ENCODE measurements around the gene APLP2.
"Not testable (repeated sequence)": the region's sequence is repeated elsewhere in the genome, so short reads cannot be mapped to it uniquely, and the experiment has no call there.

The APLP2 gene

DNA sequence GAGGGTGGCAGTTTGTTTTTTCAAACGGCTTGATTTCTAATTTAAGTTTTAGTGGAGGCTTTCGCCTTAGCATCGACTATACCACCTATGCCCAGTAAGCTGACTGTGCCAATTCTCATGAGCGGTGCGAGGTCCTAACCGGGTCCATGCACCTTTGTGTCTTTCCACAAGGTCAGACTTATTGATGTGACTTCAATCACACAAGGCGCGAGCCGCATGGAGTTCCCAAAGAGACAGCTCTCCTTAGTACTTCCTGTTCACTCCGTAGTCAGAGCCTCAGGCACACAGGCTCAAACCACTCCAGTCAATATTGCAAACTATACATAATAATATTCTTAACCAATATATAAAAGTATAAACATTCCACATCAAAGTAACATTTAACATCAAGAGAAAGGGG, 108.1 kb downstream of the APLP2 start:
- DNase-seq, result no peak

GRCh38 chr11:130178441-130179339, 109.0 kb downstream of the APLP2 start:
- no peak for DNase-seq

DNA sequence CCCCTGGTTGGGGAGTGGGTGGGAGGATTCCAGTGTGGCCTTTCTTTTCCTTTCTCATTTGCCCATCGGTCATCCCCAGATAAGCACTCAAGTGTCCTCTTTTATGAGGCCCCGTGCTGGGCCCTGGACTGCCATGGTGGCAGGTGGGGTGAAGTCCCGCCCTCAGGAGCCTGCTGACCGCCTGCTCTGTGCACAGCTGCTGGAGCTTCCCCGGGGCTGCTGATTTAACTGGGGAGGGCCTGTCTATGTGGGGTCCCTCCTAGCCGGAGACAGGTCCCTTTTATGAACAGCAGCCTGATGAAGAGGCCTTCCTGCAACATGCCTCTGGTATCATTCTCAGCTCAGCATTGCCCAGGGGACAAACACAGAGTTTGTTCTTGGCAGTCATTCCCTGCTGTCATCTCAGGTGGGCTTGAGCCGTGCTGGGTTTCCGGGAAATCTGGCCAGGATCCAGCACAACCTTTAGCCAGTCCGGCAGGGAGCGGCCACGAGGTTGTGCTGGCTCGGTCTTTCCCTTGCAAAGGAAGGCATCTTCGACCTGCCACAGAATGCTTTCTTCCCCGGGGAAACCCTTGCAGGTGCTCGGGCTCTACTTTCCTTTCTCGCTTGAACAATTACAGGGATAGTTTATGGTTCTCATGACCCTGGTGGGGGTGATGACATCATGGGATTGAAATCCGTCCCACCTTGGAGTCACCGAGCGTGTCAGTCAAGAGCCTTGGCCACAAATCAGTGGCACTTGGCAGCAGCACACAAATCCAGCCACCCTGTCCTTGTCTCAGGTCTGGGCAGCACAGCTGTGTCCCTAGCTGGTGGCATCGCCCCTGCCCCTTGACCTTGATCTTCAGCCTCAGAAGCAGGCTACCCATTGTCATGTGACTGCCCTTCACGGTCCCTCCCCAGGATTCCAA, 110.0 kb downstream of the APLP2 start:
- DNase-seq, result no peak

DNA sequence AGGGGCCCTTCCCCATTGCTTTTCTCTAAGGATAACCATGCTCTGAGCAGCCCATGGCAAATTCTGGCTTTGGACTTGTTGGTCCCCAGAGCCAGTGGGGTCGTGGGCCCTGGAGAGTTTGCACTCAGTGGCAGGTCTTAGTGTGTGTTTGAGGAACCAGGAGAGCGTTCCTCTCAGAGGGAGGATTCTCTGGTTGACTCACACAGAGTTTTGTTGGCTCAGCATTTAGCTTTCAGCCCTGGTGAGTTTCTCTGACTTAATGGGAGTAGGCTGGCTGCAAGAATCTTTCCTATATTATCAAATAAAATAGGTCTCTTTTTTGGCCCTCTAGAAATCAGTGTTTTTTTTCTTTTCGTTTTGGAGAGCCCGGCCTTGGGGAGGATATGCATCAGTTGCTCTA, 110.8 kb downstream of the APLP2 start:
- DNase-seq, result no peak

- no peak for DNase-seq
Observed at GRCh38 chr11:130180896-130181294, 111.2 kb downstream of the APLP2 start.

DNA sequence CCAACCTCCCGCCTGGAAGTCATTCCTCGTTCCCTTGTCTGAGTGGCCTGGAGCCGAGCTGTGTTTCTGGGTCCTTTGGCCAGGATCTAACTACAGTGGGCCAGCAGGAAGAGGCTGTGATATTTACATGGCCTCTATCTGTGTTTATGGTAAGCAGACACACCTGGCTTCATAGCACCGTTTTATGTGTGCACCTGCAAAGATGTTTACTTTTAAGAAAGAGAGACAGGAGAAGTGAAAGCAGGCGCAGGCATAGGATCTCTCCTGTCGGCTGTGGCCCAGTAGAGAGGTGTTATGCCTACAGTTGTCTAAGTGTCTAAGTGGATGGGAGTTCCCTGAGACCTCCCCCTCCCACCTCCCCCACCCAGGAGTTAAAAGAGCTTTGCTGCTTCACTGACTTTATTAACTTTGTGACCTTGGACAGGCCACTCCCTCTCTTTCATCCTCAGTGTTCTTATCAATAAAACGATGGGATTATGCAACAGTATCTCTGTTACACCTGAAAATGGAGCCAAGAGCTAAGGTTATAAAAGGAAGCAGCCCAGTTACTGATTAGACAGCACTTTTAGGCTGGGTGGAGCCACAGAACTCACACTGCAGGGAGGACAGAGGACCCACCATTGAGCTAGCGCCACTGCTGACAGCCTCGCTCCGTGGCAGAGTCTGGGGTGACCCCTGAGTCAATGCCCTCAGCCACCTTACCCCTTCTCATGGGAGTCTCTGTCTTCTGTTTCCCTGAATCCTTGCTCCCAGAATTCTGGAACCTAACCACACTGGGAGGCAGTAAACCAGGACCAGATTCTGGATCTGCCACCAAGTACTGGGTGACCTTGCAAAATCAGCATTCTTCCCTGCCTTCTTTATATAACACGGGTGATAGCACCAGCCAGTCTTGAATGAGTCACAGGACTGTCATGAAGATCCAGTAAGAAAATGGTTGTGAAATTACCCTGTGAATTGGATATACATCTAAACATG, 111.9 kb downstream of the APLP2 start:
- DNase-seq, result no peak

DNA sequence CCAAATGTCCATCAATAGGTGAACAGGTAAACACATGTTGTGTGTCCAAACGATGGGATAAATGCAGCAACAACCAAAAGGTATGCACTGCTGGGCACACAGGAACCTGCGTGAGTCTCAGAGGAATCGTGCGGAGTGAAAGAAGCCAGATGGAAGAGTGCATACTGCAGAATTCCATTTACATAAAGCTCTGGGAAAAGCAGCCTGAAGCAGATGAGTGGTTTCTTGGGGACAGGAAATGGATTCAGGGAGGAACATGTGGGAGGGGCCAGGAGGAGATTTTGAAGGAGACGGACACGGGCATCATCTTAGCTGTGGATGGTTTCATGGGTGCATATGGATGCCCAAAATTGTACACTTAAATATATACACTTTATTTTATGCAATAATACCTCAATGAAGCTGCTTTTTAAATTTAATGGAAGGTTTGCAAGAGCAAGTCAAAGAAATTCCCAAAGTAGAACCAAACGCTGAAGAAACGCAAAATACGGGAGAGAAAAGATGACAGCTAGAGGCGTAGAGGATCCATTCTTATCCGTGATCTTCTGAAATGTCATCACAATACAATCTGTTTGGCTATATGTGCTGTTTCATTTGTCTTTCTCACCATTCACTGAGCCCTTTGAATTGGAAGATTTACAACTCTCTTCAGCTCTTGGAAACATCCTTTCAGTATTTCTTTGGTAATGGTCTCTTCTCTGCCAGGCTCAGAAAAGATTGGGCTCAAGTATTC, 114.3 kb downstream of the APLP2 start:
- no peak for DNase-seq

DNA sequence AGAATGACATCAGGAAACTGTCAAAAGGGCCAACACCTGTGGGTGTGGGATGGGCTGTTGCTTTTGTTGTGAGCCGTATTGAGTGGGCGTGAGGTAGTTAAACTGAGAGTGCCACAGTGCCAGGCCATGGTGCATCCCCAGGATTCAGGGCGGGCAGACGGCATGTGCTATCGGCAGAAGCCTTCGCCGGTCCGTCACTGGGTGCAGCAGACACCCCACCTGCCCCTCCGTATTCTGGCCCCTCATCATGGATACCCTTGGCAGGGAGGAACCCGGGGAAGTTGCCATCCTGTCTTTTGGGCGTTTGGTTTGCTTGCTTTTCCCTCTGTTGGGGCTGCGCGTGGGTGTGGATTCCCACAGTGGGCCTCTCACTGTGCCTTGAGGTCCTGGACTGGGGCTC, 117.4 kb downstream of the APLP2 start:
- no peak for DNase-seq

GRCh38 chr11:130188047-130188446, 118.4 kb downstream of the APLP2 start:
- DNase-seq, result no peak

DNA sequence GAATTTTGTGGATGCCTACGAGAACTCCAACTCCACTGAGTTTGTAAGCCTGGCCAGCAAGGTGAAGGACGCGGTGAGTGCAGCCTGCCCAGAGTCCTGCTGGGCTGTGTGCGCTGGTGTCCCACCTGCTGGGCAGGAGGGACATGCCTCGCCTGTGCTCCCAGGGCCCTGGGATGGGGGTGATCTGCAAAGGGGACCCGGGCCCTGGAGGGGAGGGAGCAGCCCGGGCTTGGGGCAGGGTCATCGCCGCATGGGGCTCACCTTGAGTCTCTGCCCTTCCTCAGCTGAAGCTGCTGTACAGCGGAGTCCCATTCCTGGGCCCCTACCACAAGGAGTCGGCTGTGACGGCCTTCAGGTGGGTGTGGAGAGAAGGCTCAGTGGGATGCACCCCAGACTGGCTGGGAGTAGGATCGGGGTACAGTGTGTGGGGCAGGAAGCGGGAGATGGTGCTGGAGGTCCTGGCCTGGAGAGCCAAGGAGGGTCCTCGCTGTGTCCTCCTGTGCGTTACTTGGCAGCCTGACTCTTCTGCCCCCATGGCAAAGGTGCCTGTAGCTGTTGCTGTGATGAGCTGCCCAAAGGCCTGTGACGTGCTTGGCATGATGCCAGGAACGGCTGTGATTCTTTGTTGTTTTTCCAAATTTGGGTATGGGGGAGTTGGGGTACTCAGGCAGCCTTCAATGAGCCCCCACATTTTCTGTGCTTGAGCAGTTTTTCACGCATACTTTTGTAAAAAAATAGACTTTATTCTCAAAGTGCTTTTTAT, 119.1 kb downstream of the APLP2 start:
- no peak for DNase-seq

- no peak for DNase-seq
Observed at GRCh38 chr11:130189492-130190210, 120.0 kb downstream of the APLP2 start.

DNA sequence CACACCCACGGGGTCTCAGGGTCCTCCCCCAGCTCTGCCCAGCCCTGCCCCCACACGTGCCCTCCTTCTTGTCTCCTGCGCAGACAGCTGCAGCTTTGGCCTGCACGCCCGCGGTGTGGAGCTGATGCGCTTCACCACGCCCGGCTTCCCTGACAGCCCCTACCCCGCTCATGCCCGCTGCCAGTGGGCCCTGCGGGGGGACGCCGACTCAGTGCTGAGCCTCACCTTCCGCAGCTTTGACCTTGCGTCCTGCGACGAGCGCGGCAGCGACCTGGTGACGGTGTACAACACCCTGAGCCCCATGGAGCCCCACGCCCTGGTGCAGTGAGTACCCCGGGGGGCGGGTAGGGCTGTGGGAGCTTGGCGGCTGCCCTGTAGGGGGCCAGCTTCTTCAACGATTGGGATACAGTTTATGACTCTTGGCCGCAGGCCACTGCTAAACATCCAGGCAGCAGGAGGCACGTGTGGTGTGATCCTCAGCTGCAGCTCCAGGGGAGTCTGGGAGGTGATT, 120.7 kb downstream of the APLP2 start:
- DNase-seq, result no peak

GRCh38 chr11:130191896-130192295, 122.2 kb downstream of the APLP2 start:
- no peak for DNase-seq

GRCh38 chr11:130192845-130193267, 123.2 kb downstream of the APLP2 start:
- DNase-seq, result no peak

GRCh38 chr11:130193551-130193950, 123.9 kb downstream of the APLP2 start:
- DNase-seq, result not testable (repeated sequence)
